Measurements from ENCODE around the gene ALDOB.

- TF ChIP-seq POLR2A (IDR thresholded peaks at IDR 0.05): no peak
- TF ChIP-seq CTCF (IDR thresholded peaks at IDR 0.05): no peak
Measured at GRCh38 chr9:101477214-101477613, 41.6 kb upstream of the ALDOB start.
